ENCODE data around the gene ARID1B. TPM values are rescaled to one million over a fixed set of nuclear protein-coding genes. Genes with fewer than 3 reads are reported as not detected.

The ARID1B gene
- total RNA-seq, 2 donors from 2014 or later: 74.0 to 110 TPM

DNA sequence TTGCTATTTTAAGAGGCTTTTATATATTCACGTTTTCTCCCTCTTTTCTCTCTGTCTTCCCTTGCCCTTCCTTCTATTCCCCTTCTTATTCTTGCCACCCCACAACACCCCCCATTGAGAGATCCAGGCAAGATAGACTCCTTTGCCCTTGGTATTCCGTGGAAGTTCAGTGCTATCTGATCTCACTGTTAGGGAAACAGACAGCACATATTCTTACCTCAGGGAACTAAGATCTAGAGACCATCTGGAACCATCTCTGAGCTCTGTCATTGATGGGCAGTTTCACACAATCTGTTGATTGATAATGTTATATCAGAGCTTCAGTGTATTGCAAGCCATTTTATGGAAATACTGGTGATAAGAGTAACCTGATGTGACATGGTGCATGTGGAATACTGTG, 228.8 kb downstream of the ARID1B start:
- Histone ChIP-seq H3K9ac (ENCODE audit: extremely low read depth, low read length, poor library complexity, severe bottlenecking) (no peak overlapping the region), H3K36me3 (ENCODE audit: control insufficient read depth, insufficient read depth, low read length) (no peaks in the 10 kb centered on the region), H3K9me3 (ENCODE audit: control insufficient read depth, low read length) (peaks cover 4% of the 10 kb centered on the region), H3K27ac (ENCODE audit: low read depth, low read length) (no peak overlapping the region), H3K4me3 (ENCODE audit: low read length) (no peak overlapping the region), H3K4me1 (ENCODE audit: control insufficient read depth, insufficient read depth, low read length) (no peaks in the 10 kb centered on the region), H3K27me3 (ENCODE audit: control insufficient read depth, insufficient read depth, low read length, poor library complexity, severe bottlenecking) (no peaks in the 10 kb centered on the region)
- Mint-ChIP-seq H3K27ac (peak overlapping the region; percentile 38), H3K9me3 (no peaks in the 10 kb centered on the region), H3K4me1 (peaks cover 24% of the 10 kb centered on the region), H3K27me3 (ENCODE audit: insufficient read depth) (no peaks in the 10 kb centered on the region), H3K4me3 (no peak overlapping the region), H3K36me3 (ENCODE audit: low read depth) (peaks cover 6% of the 10 kb centered on the region)
- WGBS, 2 experiments (ENCODE audit: insufficient coverage in 1 of 2, insufficient read length in 1 of 2): 36 to 52% methylated on average over 2 of the region's 2 CpGs
- TF ChIP-seq, protein P1, sequence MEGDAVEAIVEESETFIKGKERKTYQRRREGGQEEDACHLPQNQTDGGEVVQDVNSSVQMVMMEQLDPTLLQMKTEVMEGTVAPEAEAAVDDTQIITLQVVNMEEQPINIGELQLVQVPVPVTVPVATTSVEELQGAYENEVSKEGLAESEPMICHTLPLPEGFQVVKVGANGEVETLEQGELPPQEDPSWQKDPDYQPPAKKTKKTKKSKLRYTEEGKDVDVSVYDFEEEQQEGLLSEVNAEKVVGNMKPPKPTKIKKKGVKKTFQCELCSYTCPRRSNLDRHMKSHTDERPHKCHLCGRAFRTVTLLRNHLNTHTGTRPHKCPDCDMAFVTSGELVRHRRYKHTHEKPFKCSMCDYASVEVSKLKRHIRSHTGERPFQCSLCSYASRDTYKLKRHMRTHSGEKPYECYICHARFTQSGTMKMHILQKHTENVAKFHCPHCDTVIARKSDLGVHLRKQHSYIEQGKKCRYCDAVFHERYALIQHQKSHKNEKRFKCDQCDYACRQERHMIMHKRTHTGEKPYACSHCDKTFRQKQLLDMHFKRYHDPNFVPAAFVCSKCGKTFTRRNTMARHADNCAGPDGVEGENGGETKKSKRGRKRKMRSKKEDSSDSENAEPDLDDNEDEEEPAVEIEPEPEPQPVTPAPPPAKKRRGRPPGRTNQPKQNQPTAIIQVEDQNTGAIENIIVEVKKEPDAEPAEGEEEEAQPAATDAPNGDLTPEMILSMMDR (conservative IDR thresholded peaks at IDR 0.05): no peak
- DNase-seq: no peak

DNA sequence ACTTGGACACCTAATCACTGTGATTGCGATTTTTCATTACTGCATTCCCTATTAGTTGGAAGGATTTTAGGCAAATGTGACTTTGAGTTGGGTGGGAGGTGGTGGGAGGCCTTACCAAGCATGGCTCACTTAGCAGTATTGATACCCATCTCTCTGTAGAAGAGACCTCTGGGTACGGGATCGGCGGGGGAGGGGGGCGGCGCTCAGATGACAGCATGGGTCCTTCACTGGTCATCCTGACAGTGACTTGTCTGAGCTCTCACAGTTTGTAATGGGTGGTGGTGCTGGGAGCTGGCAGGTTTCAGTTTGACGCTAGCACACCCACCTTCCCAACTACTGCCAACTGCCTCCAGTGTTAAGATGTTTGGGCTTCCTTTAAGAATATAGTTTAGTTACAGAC, 231.4 kb downstream of the ARID1B start:
- Histone ChIP-seq H3K36me3 (ENCODE audit: control insufficient read depth, insufficient read depth, low read length) (no peaks in the 10 kb centered on the region), H3K9me3 (ENCODE audit: control insufficient read depth, low read length) (peaks cover 6% of the 10 kb centered on the region), H3K27ac (ENCODE audit: low read depth, low read length) (no peak overlapping the region), H3K4me1 (ENCODE audit: control insufficient read depth, insufficient read depth, low read length) (peaks cover 3% of the 10 kb centered on the region), H3K27me3 (ENCODE audit: control insufficient read depth, insufficient read depth, low read length, poor library complexity, severe bottlenecking) (no peaks in the 10 kb centered on the region), H3K4me3 (ENCODE audit: low read length) (no peak overlapping the region), H3K9ac (ENCODE audit: extremely low read depth, low read length, poor library complexity, severe bottlenecking) (no peak overlapping the region)
- Mint-ChIP-seq H3K4me3 (no peak overlapping the region), H3K4me1 (peaks cover 24% of the 10 kb centered on the region), H3K27me3 (ENCODE audit: insufficient read depth) (no peaks in the 10 kb centered on the region), H3K9me3 (no peaks in the 10 kb centered on the region), H3K27ac (no peak overlapping the region), H3K36me3 (ENCODE audit: low read depth) (peaks cover 6% of the 10 kb centered on the region)
- WGBS, 2 experiments (ENCODE audit: insufficient coverage in 1 of 2, insufficient read length in 1 of 2): 76 to 92% methylated on average over 2 to 6 of the region's 7 CpGs
- TF ChIP-seq, protein P1 (conservative IDR thresholded peaks at IDR 0.05): no peak
- DNase-seq: peak; percentile 52

DNA sequence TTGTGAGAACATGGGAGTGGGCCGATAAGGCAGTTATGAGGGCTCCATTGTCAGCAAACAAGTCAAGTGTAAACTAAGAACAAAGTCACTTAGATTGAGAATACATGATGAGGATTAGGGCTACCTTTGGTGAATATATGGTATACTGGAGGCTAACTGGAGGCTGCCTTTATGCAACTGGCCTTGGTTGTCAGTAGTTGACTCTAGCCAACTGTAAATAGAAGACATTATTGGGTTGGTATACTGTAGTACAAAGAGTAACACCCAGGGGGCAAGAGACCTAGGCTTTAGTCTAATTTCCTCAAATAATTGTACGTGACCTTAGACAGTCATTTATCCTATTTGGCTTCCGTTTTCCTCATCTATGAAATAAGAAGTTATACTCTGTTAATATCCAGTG, 235.2 kb downstream of the ARID1B start:
- Mint-ChIP-seq H3K9me3 (no peaks in the 10 kb centered on the region), H3K27me3 (ENCODE audit: insufficient read depth) (no peaks in the 10 kb centered on the region), H3K4me3 (no peak overlapping the region), H3K4me1 (peaks cover 26% of the 10 kb centered on the region), H3K36me3 (ENCODE audit: low read depth) (peaks cover 6% of the 10 kb centered on the region), H3K27ac (no peak overlapping the region)
- Histone ChIP-seq H3K4me1 (ENCODE audit: control insufficient read depth, insufficient read depth, low read length) (peaks cover 3% of the 10 kb centered on the region), H3K36me3 (ENCODE audit: control insufficient read depth, insufficient read depth, low read length) (no peaks in the 10 kb centered on the region), H3K4me3 (ENCODE audit: low read length) (no peak overlapping the region), H3K9me3 (ENCODE audit: control insufficient read depth, low read length) (peaks cover 6% of the 10 kb centered on the region), H3K9ac (ENCODE audit: extremely low read depth, low read length, poor library complexity, severe bottlenecking) (no peak overlapping the region), H3K27ac (ENCODE audit: low read depth, low read length) (no peak overlapping the region), H3K27me3 (ENCODE audit: control insufficient read depth, insufficient read depth, low read length, poor library complexity, severe bottlenecking) (no peaks in the 10 kb centered on the region)
- 62 to 72% methylated on average over 2 to 3 of the region's 3 CpGs for WGBS, 2 experiments (ENCODE audit: insufficient coverage in 1 of 2, insufficient read length in 1 of 2)
- TF ChIP-seq, protein P1 (conservative IDR thresholded peaks at IDR 0.05): peak; percentile 49
- no peak for DNase-seq

Data from endodermal cell (in vitro differentiated cells).